IPS-15b (cell line): ENCODE data around the gene CDH13.

Experiments
- H3K27me3 ChIP-seq: one replicate; pipeline ENCODE4 v1.6.1; 2013; ENCODE audit warnings: low read length; ENCODE audit not compliant: control insufficient read depth, insufficient read depth
- H3K36me3 ChIP-seq: one replicate; pipeline ENCODE4 v1.6.1; 2013; ENCODE audit warnings: low read length; ENCODE audit not compliant: control insufficient read depth, insufficient read depth
- H3K4me1 ChIP-seq: one replicate; pipeline ENCODE4 v1.6.1; 2013; ENCODE audit warnings: mild to moderate bottlenecking, low read length; ENCODE audit not compliant: control insufficient read depth, insufficient read depth
- H3K4me3 ChIP-seq: one replicate; pipeline ENCODE4 v1.5.1; 2013; ENCODE audit warnings: low read depth, low read length
- H3K9ac ChIP-seq: one replicate; pipeline ENCODE4 v1.6.1; 2013; ENCODE audit warnings: low read depth, mild to moderate bottlenecking, low read length
- H3K9me3 ChIP-seq: one replicate; pipeline ENCODE4 v1.6.1; 2013; ENCODE audit warnings: mild to moderate bottlenecking, low read length; ENCODE audit not compliant: control insufficient read depth, insufficient read depth

Gene CDH13

DNA sequence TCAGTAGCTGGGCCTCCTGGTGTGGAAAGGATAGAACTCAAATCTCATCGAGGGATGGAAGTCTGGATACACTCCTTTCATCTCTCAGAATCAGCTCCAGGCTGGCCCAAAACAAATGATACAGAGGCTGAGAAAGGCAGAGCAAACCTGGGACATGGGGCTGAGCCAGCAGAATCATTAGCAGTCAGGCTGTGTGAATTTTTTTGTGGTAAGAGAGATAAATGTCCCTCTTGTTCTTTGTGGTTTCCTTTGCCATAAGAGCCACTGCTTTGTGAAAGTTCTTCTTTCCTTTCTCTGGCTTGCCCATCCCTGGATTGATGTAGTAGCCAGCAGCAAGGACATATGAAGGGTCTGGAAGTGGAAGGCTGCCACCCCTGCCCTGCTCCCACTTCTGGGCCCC is 146.2 kb downstream of the CDH13 start:
- H3K9me3 ChIP-seq: no peaks in the 10 kb centered on the region
- H3K9ac ChIP-seq: no peak overlapping the region
- H3K27me3 ChIP-seq: no peaks in the 10 kb centered on the region
- no peak overlapping the region for H3K4me3 ChIP-seq
- no peaks in the 10 kb centered on the region for H3K4me1 ChIP-seq
- no peaks in the 10 kb centered on the region for H3K36me3 ChIP-seq

DNA sequence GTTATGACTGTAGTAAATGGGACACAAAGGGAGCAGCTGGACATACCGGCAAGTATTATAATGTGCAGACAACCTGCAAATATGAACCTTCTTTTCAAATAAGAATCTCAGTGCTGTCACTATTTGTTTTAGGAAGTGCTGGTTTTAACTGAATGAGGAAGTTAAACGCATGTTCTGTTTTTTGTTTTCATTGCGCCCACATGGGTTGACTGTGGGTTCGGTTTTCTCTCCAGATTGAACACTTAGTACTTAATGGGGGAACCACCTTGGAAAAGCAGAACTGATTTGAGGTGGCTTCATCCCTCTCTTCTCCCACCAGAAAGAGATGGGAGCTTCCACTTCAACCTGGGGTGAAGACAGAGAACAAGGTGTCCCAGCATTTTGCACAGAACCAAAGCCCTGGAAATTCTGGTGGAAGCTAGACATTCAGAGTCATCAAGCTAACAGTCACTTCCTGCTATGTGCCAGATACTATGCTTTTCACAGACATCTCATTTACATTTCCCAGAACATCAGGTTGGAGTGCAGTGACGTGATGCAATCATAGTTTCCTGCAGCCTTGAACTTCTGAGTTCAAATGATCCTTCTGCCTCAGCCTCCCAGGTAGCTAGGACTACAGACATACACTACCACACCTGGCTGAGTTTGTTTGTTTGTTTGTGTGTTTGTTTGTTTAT is 149.8 kb downstream of the CDH13 start:
- no peaks in the 10 kb centered on the region for H3K9me3 ChIP-seq
- H3K4me1 ChIP-seq: no peaks in the 10 kb centered on the region
- H3K27me3 ChIP-seq: no peaks in the 10 kb centered on the region
- no peaks in the 10 kb centered on the region for H3K36me3 ChIP-seq
- no peak overlapping the region for H3K4me3 ChIP-seq
- H3K9ac ChIP-seq: no peak overlapping the region

DNA sequence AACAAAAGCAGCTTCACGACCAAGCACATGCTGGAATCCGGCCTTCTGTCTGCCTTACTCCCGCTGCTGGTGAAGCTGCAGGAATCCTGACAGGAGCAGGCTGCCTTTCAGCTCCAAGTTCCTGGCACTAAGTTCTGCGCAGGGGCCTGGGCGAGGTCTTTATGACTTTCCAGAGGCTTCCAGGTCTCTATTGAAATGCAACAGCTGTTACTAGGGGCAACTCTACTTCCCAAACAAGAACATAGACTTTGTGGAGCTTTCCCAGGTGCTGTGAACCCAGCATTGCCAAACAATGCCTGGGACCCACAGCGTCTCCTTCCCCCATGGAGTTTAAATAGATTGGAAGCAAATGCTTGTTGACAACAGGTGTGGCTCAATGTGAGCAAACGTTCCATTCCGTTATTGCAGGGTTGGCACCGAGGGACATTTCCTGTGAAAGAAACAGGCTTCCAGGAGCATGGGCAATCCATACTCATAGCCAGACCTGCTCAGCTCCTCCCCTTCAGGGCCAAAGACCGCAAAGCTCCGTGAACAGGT is 156.0 kb downstream of the CDH13 start:
- Histone ChIP-seq H3K4me3 (no peak overlapping the region), H3K36me3 (no peaks in the 10 kb centered on the region), H3K27me3 (no peaks in the 10 kb centered on the region), H3K9ac (no peak overlapping the region), H3K4me1 (peaks cover 8% of the 10 kb centered on the region), H3K9me3 (no peaks in the 10 kb centered on the region)

DNA sequence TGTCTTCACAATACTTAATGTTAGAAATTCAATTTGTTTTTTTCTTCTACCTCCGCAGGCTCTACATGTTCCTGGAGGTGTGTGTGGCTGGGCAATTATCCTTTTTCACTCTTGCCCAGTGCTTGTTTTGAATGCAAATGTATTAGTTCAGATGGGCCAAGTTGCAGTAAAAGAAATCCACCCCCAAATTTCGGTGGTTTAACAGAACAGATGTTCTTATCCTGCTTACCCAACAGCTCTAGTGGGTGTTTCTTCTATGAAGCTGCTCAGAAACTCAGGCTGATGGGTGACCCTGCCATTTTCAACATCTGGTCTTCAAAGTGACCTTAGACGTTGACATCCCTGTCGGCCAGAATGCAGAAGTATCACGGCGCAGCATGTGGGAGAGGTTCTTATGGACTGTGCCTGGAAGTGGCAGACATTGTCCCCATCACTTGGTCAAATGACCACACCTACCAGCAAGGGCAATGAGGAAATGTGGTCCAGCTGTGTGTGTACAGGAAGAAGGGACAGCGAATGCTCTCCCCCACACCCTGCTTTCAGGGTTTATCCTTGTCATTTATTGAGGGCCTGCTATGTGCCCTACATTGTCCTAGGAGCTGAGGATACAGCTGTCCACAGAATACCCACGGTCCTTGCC is 157.3 kb downstream of the CDH13 start:
- no peaks in the 10 kb centered on the region for H3K27me3 ChIP-seq
- no peaks in the 10 kb centered on the region for H3K36me3 ChIP-seq
- no peak overlapping the region for H3K9ac ChIP-seq
- H3K4me1 ChIP-seq: peaks cover 8% of the 10 kb centered on the region
- no peak overlapping the region for H3K4me3 ChIP-seq
- no peaks in the 10 kb centered on the region for H3K9me3 ChIP-seq

DNA sequence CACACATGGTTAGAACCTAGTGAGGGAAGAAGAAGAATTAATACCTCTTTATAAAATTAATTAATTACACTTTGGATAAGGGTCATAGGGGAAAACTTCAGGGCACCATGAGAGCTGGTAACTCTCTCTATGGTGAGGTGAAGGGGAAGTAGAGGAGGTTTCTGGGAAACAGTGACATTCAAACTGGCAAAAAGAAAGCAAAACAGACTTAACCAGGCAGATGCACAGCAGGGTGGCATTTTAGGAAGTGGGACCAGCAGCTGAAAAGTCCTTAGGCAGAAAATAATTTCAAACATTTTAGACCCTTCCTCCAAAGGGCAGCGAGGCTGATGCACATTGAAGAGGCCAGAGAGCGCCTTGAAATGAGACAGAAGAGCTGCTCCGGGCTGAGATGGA is 157.8 kb downstream of the CDH13 start:
- H3K9ac ChIP-seq: no peak overlapping the region
- no peaks in the 10 kb centered on the region for H3K36me3 ChIP-seq
- H3K4me3 ChIP-seq: no peak overlapping the region
- H3K4me1 ChIP-seq: peaks cover 8% of the 10 kb centered on the region
- no peaks in the 10 kb centered on the region for H3K9me3 ChIP-seq
- no peaks in the 10 kb centered on the region for H3K27me3 ChIP-seq

DNA sequence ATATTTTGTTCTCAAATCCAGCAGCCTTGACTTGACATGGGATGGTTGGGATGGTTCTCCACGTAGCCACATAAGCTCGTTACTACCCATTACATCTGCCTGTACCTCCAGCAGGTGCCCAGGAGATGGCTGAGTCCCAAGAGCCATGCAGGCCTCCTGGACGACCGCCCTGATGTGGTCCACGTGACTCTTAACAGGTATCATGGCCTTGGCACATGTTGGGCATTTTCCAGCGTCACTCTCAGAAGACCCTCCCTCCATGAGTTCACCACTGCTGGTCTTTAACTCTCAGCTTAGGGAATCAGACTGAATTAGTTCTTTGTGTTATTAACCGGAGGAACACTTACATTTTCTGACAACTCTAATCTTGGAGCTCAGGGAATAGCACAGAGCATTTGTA is 161.5 kb downstream of the CDH13 start:
- H3K9me3 ChIP-seq: no peaks in the 10 kb centered on the region
- no peak overlapping the region for H3K9ac ChIP-seq
- H3K4me1 ChIP-seq: peaks cover 2% of the 10 kb centered on the region
- no peaks in the 10 kb centered on the region for H3K36me3 ChIP-seq
- no peak overlapping the region for H3K4me3 ChIP-seq
- H3K27me3 ChIP-seq: no peaks in the 10 kb centered on the region

- H3K4me1 ChIP-seq: peaks cover 2% of the 10 kb centered on the region
- no peak overlapping the region for H3K9ac ChIP-seq
- H3K27me3 ChIP-seq: no peaks in the 10 kb centered on the region
- no peaks in the 10 kb centered on the region for H3K36me3 ChIP-seq
- H3K4me3 ChIP-seq: no peak overlapping the region
- no peaks in the 10 kb centered on the region for H3K9me3 ChIP-seq
Measured at GRCh38 chr16:82788919-82789318, 162.2 kb downstream of the CDH13 start.

- no peak overlapping the region for H3K4me3 ChIP-seq
- H3K4me1 ChIP-seq: peaks cover 2% of the 10 kb centered on the region
- H3K36me3 ChIP-seq: no peaks in the 10 kb centered on the region
- no peaks in the 10 kb centered on the region for H3K27me3 ChIP-seq
- no peaks in the 10 kb centered on the region for H3K9me3 ChIP-seq
- no peak overlapping the region for H3K9ac ChIP-seq
Measured at GRCh38 chr16:82792693-82793092, 165.9 kb downstream of the CDH13 start.

GRCh38 chr16:82793528-82794245 is 166.9 kb downstream of the CDH13 start:
- no peaks in the 10 kb centered on the region for H3K36me3 ChIP-seq
- no peaks in the 10 kb centered on the region for H3K9me3 ChIP-seq

DNA sequence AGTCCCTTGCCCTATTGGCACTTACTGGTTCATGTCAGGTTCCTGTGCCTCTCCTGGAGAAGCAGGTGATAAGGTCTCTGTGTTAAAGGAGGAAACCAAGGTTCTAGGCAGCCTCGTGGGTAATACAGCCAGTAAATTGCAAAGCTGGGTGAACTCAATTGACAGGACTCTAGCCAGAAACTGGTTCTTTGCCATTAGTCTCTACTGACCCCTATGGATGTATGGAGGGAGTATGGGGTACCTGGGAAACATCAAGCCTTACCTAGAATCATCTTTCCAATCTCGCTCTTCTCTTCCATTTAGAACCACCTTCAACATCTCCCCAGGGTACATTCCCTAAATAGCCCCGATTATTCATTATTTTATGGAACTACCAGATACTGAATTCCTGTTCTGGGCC is 169.3 kb downstream of the CDH13 start:
- Histone ChIP-seq H3K4me3 (no peak overlapping the region), H3K36me3 (no peaks in the 10 kb centered on the region), H3K27me3 (no peaks in the 10 kb centered on the region), H3K9me3 (no peaks in the 10 kb centered on the region), H3K4me1 (peaks cover 2% of the 10 kb centered on the region), H3K9ac (no peak overlapping the region)

More at GRCh38 chr16:82793528-82794245, 166.9 kb downstream of the CDH13 start:
- H3K4me3 ChIP-seq: no peak overlapping the region
- H3K27me3 ChIP-seq: no peaks in the 10 kb centered on the region
- no peak overlapping the region for H3K9ac ChIP-seq
- H3K4me1 ChIP-seq: peaks cover 2% of the 10 kb centered on the region

- Histone ChIP-seq H3K4me3 (no peak overlapping the region), H3K27me3 (no peaks in the 10 kb centered on the region), H3K4me1 (no peaks in the 10 kb centered on the region), H3K9ac (no peak overlapping the region), H3K9me3 (no peaks in the 10 kb centered on the region), H3K36me3 (no peaks in the 10 kb centered on the region)
Measured at GRCh38 chr16:82801361-82801760, 174.6 kb downstream of the CDH13 start.

GRCh38 chr16:82805866-82806265 is 179.1 kb downstream of the CDH13 start:
- Histone ChIP-seq H3K9ac (no peak overlapping the region), H3K36me3 (no peaks in the 10 kb centered on the region), H3K4me3 (no peak overlapping the region), H3K9me3 (no peaks in the 10 kb centered on the region), H3K4me1 (no peaks in the 10 kb centered on the region), H3K27me3 (no peaks in the 10 kb centered on the region)
